Occipital lobe (tissue), 2 donors: ENCODE measurements around the gene TRAPPC10. TPM values are rescaled to one million over a fixed set of nuclear protein-coding genes. Genes with fewer than 3 reads are reported as not detected.

Experiments
- DNase-seq: peaks from one replicate; lab custom pipeline; 2025; lab: John Stamatoyannopoulos, UW
- total RNA-seq: library from RNA; depleted of rRNA; stranded (reverse); fragments of >200 nt; gene quantifications from one replicate; pipeline ENCODE4 v1.2.3, GENCODE V29; 2014

TRAPPC10 gene
- total RNA-seq, result 23.1 TPM

- peak; percentile 77 for DNase-seq
These were observed at the start of gene TRAPPC10 for GRCh38 chr21:44011579-44012473. Gene TRAPPC10, plus strand, starts transcription at chr21:44012309. Its CDS starts 185 bp downstream, at chr21:44012494.

- DNase-seq, result no peak
These were observed 46.1 kb upstream of the TRAPPC10 start for GRCh38 chr21:43965911-43966585.

GRCh38 chr21:43966946-43967512 lies 45.1 kb upstream of the TRAPPC10 start:
- DNase-seq, result no peak

- no peak for DNase-seq
These were observed 44.1 kb upstream of the TRAPPC10 start for GRCh38 chr21:43967981-43968380.

GRCh38 chr21:43968410-43969114 lies 43.5 kb upstream of the TRAPPC10 start:
- no peak for DNase-seq

- DNase-seq, result no peak
These were observed 43.0 kb upstream of the TRAPPC10 start for GRCh38 chr21:43969115-43969444.

GRCh38 chr21:43970551-43970950 lies 41.6 kb upstream of the TRAPPC10 start:
- no peak for DNase-seq

- DNase-seq, result no peak
These were observed 40.7 kb upstream of the TRAPPC10 start for GRCh38 chr21:43971201-43971991.

GRCh38 chr21:43971992-43972255 lies 40.2 kb upstream of the TRAPPC10 start:
- no peak for DNase-seq

- no peak for DNase-seq
These were observed 39.1 kb upstream of the TRAPPC10 start for GRCh38 chr21:43972850-43973633.

GRCh38 chr21:43973634-43973955 lies 38.5 kb upstream of the TRAPPC10 start:
- DNase-seq, result no peak

GRCh38 chr21:43974791-43975468 lies 37.2 kb upstream of the TRAPPC10 start:
- no peak for DNase-seq

GRCh38 chr21:43975469-43976098 lies 36.5 kb upstream of the TRAPPC10 start:
- peak; percentile 54 for DNase-seq

GRCh38 chr21:43976661-43977060 lies 35.4 kb upstream of the TRAPPC10 start:
- DNase-seq, result no peak

GRCh38 chr21:43978060-43978459 lies 34.0 kb upstream of the TRAPPC10 start:
- DNase-seq, result no peak

GRCh38 chr21:43979654-43980053 lies 32.5 kb upstream of the TRAPPC10 start:
- no peak for DNase-seq

- DNase-seq, result no peak
These were observed 30.8 kb upstream of the TRAPPC10 start for GRCh38 chr21:43981151-43981870.

GRCh38 chr21:43981871-43982210 lies 30.3 kb upstream of the TRAPPC10 start:
- DNase-seq, result no peak

- no peak for DNase-seq
These were observed 29.5 kb upstream of the TRAPPC10 start for GRCh38 chr21:43982489-43983078.
